Natural killer cell (primary cell): ENCODE results near the gene SLC43A1. TPM values are rescaled to one million over a fixed set of nuclear protein-coding genes. Genes with fewer than 3 reads are reported as not detected.

Experiments used
- ATAC-seq, 3 donors: fragments of 150-1000 bp in 2 of 3; fragments of 200-7000 bp in 1 of 3; cut with Tn5 transposase; 1 replicate in 1 of 3; 2 replicates in 2 of 3; pipeline ENCODE4 v1.10.0; 2021; ENCODE audit warnings: mild to moderate bottlenecking in 2 of 3, moderate library complexity in 2 of 3
- DNase-seq, 2 donors: peaks; one replicate each; pipeline versions ENCODE4 v3.0.0 to v3.0.0-alpha.2; 2013 to 2021; ENCODE audit warnings: mixed read lengths in 1 of 2
- H3K27ac ChIP-seq: one replicate; pipeline ENCODE4 v1.5.1; 2013; ENCODE audit warnings: mild to moderate bottlenecking, low read length
- H3K27me3 ChIP-seq: one replicate; pipeline ENCODE4 v1.6.1; 2013; ENCODE audit warnings: low read length; ENCODE audit not compliant: control insufficient read depth, insufficient read depth
- H3K36me3 ChIP-seq: one replicate; pipeline ENCODE4 v1.6.1; 2013; ENCODE audit warnings: low read length; ENCODE audit not compliant: control insufficient read depth, insufficient read depth
- H3K4me1 ChIP-seq: one replicate; pipeline ENCODE4 v1.6.1; 2013; ENCODE audit warnings: low read length; ENCODE audit not compliant: control insufficient read depth, insufficient read depth
- H3K4me3 ChIP-seq: one replicate; pipeline ENCODE4 v1.5.1; 2013; ENCODE audit warnings: low read length
- H3K9me3 ChIP-seq: one replicate; pipeline ENCODE4 v1.6.1; 2013; ENCODE audit warnings: low read length; ENCODE audit not compliant: control insufficient read depth, insufficient read depth
- H3K27ac Mint-ChIP-seq, 2 donors: one replicate each; pipeline ENCODE4 v1.8.0; 2022; ENCODE audit warnings: mild to moderate bottlenecking in 2 of 2, mixed read lengths in 2 of 2, moderate library complexity in 1 of 2
- H3K27me3 Mint-ChIP-seq, 2 donors: one replicate each; pipeline ENCODE4 v1.8.0; 2022; ENCODE audit warnings: low read depth in 2 of 2, mixed read lengths in 2 of 2
- H3K36me3 Mint-ChIP-seq: one replicate; pipeline ENCODE4 v1.8.0; 2022; ENCODE audit warnings: mixed read lengths
- H3K4me1 Mint-ChIP-seq, 2 donors: one replicate each; pipeline ENCODE4 v1.8.0; 2022; ENCODE audit warnings: mixed read lengths in 2 of 2
- H3K4me3 Mint-ChIP-seq: one replicate; pipeline ENCODE4 v1.8.0; 2022; ENCODE audit warnings: mild to moderate bottlenecking, moderate library complexity, mixed read lengths
- H3K9me3 Mint-ChIP-seq, 2 donors: one replicate each; pipeline ENCODE4 v1.8.0; 2022; ENCODE audit warnings: mixed read lengths in 2 of 2
- CTCF ChIP-seq: fragments of 200-600 bp; IDR thresholded peaks from one replicate; pipeline ENCODE4 v1.8.0; 2022; ENCODE audit warnings: antibody characterized with exemption
- WGBS: methylation state at CpG from one replicate; pipeline ENCODE4 v1.1.7; 2013; ENCODE audit warnings: missing lambda C conversion rate; ENCODE audit not compliant: insufficient coverage; 5-methylcytosine and 5-hydroxymethylcytosine counted together
- intact Hi-C: fragments of 100-400 bp; cut with micrococcal nuclease; formaldehyde crosslinking; loops from one replicate; pipeline ENCODE4 v1.14.2; 2022
- total RNA-seq, 4 donors: library from RNA; stranded (reverse); fragments of 120-200 nt in 1 of 4; gene quantifications; one replicate each; pipeline versions ENCODE4 v1.2.3 to v1.2.4, GENCODE V29; 2013 to 2022

SLC43A1 gene
- total RNA-seq, 3 donors from 2014 or later (not counting 1 experiment from before 2014, with no cell fraction given): 11.3 to 20.6 (median 13.9) TPM

DNA sequence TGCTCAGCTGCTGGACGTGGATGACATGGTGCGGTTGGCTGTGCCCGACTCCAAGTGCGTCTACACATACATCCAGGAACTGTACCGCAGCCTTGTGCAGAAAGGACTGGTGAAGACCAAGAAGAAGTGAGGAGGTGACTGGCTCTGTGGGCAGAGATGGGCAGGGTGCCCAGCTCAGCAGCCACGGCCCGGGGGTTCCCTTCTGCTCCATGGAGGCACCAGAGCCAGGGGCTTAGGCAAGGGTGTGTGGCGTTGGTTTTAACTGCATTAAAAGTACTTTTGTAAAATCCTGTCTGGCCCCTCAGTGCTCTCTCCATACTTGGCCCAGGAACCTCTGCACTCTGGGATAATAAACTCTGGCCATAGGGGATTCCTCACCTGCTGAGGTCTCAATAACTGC lies 34.5 kb upstream of the SLC43A1 start:
- Mint-ChIP-seq H3K4me3 (no peak overlapping the region), H3K27me3 (no peaks in the 10 kb centered on the region), H3K27ac (peak overlapping the region in 1 of 2 donors; percentile 54), H3K4me1 (peaks cover 0 to 8% of the 10 kb centered on the region in 2 donors), H3K36me3 (peaks cover 12% of the 10 kb centered on the region), H3K9me3 (no peaks in the 10 kb centered on the region)
- H3K9me3 ChIP-seq: no peaks in the 10 kb centered on the region
- no peaks in the 10 kb centered on the region for H3K27me3 ChIP-seq
- H3K27ac ChIP-seq: no peak overlapping the region
- intact Hi-C loops: no loop called here
- 90% methylated on average over 8 of the region's 8 CpGs for whole genome bisulfite sequencing
- no peak overlapping the region for H3K4me3 ChIP-seq
- ATAC-seq (no peak), DNase-seq (no peak)
- peaks cover 57% of the 10 kb centered on the region for H3K36me3 ChIP-seq
- TF ChIP-seq CTCF: no peak
- H3K4me1 ChIP-seq: peaks cover 15% of the 10 kb centered on the region

GRCh38 chr11:57547854-57548377 lies 32.4 kb upstream of the SLC43A1 start:
- 15% methylated on average over 6 of the region's 6 CpGs for WGBS
- Histone ChIP-seq H3K36me3 (peaks cover 37% of the 10 kb centered on the region), H3K9me3 (no peaks in the 10 kb centered on the region), H3K4me3 (no peak overlapping the region), H3K27me3 (no peaks in the 10 kb centered on the region), H3K27ac (peak overlapping the region; percentile 6), H3K4me1 (peaks cover 15% of the 10 kb centered on the region)
- Mint-ChIP-seq H3K4me3 (no peak overlapping the region), H3K27me3 (no peaks in the 10 kb centered on the region), H3K36me3 (peaks cover 6% of the 10 kb centered on the region), H3K9me3 (no peaks in the 10 kb centered on the region), H3K27ac (peak overlapping the region; percentile 72 to 78), H3K4me1 (peaks cover 0 to 8% of the 10 kb centered on the region in 2 donors)
- DNase-seq (peak in 1 of 2 donors; percentile 45), ATAC-seq (peak; percentile 36 to 85 (median 60))
- TF ChIP-seq CTCF: no peak
- intact Hi-C loops: no loop called here

DNA sequence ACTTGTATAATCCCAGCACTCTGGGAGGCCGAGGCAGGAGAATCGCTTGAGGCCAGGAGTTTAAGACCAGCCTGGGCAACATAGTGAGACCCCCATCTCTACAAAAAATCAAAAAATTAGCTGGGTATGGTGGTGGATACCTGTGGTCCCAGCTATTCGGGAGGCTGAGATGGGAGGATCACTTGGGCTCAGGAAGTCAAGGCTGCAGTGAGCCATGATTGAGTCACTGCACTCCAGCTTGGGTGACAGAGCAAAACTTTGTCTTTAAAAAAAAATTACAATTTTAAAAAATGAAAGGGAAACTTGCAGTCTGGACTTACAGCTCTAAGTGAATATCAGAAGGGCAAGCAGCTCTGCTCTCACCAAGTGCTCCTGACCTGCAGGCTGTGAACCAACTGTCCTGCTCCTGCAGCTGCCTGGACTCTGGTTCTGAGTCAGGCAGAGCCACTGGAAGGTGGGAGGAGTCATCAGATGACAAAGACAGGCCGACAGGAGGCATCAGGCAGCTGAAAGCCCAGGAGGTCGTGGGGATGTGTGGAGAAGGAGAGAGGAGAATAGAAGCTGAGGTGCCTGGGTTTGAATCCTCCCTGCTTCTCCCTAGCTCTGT lies 31.5 kb upstream of the SLC43A1 start:
- H3K27ac ChIP-seq: peak overlapping the region; percentile 6
- H3K36me3 ChIP-seq: peaks cover 27% of the 10 kb centered on the region
- peak overlapping the region; percentile 72 to 78 for H3K27ac Mint-ChIP-seq
- ATAC-seq: peak in 1 of 3 donors; percentile 12
- H3K27me3 Mint-ChIP-seq: no peaks in the 10 kb centered on the region
- 57% methylated on average over 4 of the region's 5 CpGs for WGBS
- no peaks in the 10 kb centered on the region for H3K9me3 Mint-ChIP-seq
- H3K4me3 Mint-ChIP-seq: no peak overlapping the region
- TF ChIP-seq CTCF: no peak
- H3K9me3 ChIP-seq: no peaks in the 10 kb centered on the region
- no peaks in the 10 kb centered on the region for H3K36me3 Mint-ChIP-seq
- peak in 1 of 2 donors; percentile 20 for DNase-seq
- peaks cover 15% of the 10 kb centered on the region for H3K4me1 ChIP-seq
- intact Hi-C loops: no loop called here
- no peak overlapping the region for H3K4me3 ChIP-seq
- no peaks in the 10 kb centered on the region for H3K27me3 ChIP-seq
- H3K4me1 Mint-ChIP-seq: peaks cover 0 to 8% of the 10 kb centered on the region in 2 donors
